T-helper 1 cell treated with Interleukin-12 subunit alpha and Interleukin-12 subunit beta and Interleukin-4 antibody, amounts not matched to agents 30 μg/mL and 1 μg/mL, for 36 hours (primary cell): ENCODE measurements around the gene DENND4A.

Experiments used
- H3K27ac Mint-ChIP-seq: one replicate; pipeline ENCODE4 v1.8.0; 2021; ENCODE audit warnings: mild to moderate bottlenecking, mixed read lengths
- H3K27me3 Mint-ChIP-seq: one replicate; pipeline ENCODE4 v1.8.0; 2021; ENCODE audit warnings: low read depth, mixed read lengths
- H3K36me3 Mint-ChIP-seq: one replicate; pipeline ENCODE4 v1.8.0; 2021; ENCODE audit warnings: low read depth, mixed read lengths
- H3K4me1 Mint-ChIP-seq: one replicate; pipeline ENCODE4 v1.8.0; 2021; ENCODE audit warnings: low read depth, mixed read lengths
- H3K4me3 Mint-ChIP-seq: one replicate; pipeline ENCODE4 v1.8.0; 2021; ENCODE audit warnings: mild to moderate bottlenecking, moderate library complexity, mixed read lengths
- H3K9me3 Mint-ChIP-seq: one replicate; pipeline ENCODE4 v1.8.0; 2021; ENCODE audit warnings: mixed read lengths

DENND4A gene

DNA sequence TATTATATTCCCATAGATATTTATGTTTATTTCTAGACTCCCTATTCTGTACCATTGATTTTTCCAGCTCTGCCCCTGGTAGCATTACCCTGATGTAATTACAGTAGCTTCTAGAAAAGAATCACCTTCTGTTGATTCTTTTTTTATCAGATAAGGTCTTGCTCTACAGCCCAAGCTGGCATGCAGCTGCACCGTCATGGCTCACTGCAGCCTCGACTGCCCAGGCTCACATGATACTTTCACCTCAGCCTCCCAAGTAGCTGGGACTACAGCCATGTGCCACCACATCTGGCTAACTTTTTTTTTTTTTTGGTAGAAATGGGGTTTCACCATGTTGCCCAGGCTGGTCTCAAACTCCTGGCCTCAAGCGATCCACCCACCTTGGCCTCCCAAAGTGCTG is 128.6 kb downstream of the DENND4A start:
- peaks cover 36% of the 10 kb centered on the region for H3K36me3 Mint-ChIP-seq
- H3K27me3 Mint-ChIP-seq = no peaks in the 10 kb centered on the region
- H3K4me3 Mint-ChIP-seq = no peak overlapping the region
- H3K4me1 Mint-ChIP-seq = peaks cover 2% of the 10 kb centered on the region
- no peaks in the 10 kb centered on the region for H3K9me3 Mint-ChIP-seq
- H3K27ac Mint-ChIP-seq = no peak overlapping the region

DNA sequence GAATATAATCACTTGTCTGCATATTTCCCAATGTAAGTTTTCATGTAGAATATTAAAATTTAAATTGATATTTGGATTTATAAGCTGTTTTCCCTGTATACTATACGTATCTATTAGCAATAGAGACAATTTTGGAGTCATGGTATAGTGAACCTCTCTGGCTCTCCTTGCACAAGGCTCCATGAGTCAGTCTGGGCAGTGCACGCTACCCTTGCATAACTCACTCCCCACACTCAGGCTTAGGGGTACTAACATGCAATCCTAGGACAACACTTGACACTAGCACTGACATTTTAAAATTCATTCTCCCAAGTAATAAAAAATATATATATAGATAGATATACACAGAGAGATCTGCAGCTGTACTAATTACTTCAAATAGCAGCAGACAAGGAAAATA is 131.2 kb downstream of the DENND4A start:
- Mint-ChIP-seq H3K27me3 (no peaks in the 10 kb centered on the region), H3K4me3 (no peak overlapping the region), H3K27ac (no peak overlapping the region), H3K9me3 (no peaks in the 10 kb centered on the region), H3K36me3 (peaks cover 32% of the 10 kb centered on the region), H3K4me1 (no peaks in the 10 kb centered on the region)

GRCh38 chr15:65659502-65660052 is 132.5 kb downstream of the DENND4A start:
- H3K36me3 Mint-ChIP-seq = peaks cover 26% of the 10 kb centered on the region
- H3K27me3 Mint-ChIP-seq = no peaks in the 10 kb centered on the region
- no peak overlapping the region for H3K4me3 Mint-ChIP-seq

DNA sequence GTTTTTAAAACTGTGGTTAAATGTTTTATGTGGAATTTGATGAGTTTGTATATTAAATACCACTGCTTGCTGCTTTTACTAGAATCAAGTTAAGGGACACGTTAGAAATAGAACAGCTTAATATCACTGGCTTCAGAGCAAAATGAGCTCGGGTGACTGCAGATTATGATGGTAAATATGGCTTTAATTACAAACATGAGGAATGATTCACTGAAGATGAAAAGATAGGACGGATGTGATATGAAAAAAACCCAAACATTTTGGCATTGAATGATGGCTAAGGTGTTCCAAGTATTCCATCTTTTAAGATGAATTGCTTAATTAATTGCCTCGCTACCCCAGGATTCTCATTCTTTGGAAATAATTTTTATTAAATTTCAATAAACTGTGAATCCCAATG is 136.6 kb downstream of the DENND4A start:
- Mint-ChIP-seq H3K27me3 (no peaks in the 10 kb centered on the region), H3K4me3 (no peak overlapping the region), H3K27ac (no peak overlapping the region), H3K9me3 (no peaks in the 10 kb centered on the region), H3K36me3 (peaks cover 28% of the 10 kb centered on the region), H3K4me1 (peaks cover 1% of the 10 kb centered on the region)

More at GRCh38 chr15:65659502-65660052, 132.5 kb downstream of the DENND4A start:
- Mint-ChIP-seq H3K9me3 (no peaks in the 10 kb centered on the region), H3K4me1 (no peaks in the 10 kb centered on the region), H3K27ac (no peak overlapping the region)

- Mint-ChIP-seq H3K27ac (no peak overlapping the region), H3K27me3 (no peaks in the 10 kb centered on the region), H3K4me1 (peaks cover 5% of the 10 kb centered on the region), H3K9me3 (no peaks in the 10 kb centered on the region), H3K4me3 (no peak overlapping the region), H3K36me3 (peaks cover 29% of the 10 kb centered on the region)
These were observed 137.1 kb downstream of the DENND4A start for GRCh38 chr15:65655026-65655425.

DNA sequence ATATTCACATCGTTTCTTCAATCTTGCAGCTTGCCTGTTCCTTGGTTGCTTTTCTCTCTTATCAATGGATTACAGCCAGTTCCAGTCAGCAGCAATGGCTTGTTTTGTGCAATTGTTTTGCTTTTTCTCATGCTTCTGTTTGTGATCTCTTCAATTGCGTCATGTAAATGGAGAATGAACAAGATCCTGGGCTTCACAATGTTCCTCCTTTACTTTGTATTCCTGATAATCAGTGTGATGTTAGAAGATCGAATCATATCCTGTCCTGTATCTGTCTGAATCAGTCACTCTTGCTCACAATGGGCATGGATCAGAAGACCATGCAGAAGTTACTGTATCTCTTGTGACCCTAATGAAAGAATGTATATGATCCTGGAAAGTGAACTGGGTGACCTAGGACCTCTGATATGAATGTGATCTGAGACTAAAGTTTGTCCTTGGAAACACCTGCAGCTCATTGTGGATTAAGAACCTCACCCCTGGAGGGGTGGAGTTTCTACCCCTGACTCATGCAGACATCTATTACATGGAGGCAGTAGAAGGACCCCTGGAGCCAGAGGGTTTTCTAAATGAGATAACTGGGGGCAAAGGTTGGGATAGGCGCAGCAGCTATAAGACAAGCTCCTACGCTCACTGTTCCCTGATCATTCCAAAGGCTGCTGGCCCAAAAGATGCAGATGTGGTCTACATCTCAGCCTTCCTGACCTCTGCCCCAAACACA is 138.1 kb downstream of the DENND4A start:
- H3K4me3 Mint-ChIP-seq = no peak overlapping the region
- H3K27ac Mint-ChIP-seq = no peak overlapping the region
- peaks cover 5% of the 10 kb centered on the region for H3K4me1 Mint-ChIP-seq
- H3K9me3 Mint-ChIP-seq = no peaks in the 10 kb centered on the region
- no peaks in the 10 kb centered on the region for H3K27me3 Mint-ChIP-seq
- peaks cover 25% of the 10 kb centered on the region for H3K36me3 Mint-ChIP-seq

- H3K9me3 Mint-ChIP-seq = no peaks in the 10 kb centered on the region
- peaks cover 5% of the 10 kb centered on the region for H3K4me1 Mint-ChIP-seq
- no peak overlapping the region for H3K27ac Mint-ChIP-seq
- H3K36me3 Mint-ChIP-seq = peaks cover 24% of the 10 kb centered on the region
- H3K4me3 Mint-ChIP-seq = no peak overlapping the region
- H3K27me3 Mint-ChIP-seq = no peaks in the 10 kb centered on the region
These were observed 138.8 kb downstream of the DENND4A start for GRCh38 chr15:65653341-65653740.

DNA sequence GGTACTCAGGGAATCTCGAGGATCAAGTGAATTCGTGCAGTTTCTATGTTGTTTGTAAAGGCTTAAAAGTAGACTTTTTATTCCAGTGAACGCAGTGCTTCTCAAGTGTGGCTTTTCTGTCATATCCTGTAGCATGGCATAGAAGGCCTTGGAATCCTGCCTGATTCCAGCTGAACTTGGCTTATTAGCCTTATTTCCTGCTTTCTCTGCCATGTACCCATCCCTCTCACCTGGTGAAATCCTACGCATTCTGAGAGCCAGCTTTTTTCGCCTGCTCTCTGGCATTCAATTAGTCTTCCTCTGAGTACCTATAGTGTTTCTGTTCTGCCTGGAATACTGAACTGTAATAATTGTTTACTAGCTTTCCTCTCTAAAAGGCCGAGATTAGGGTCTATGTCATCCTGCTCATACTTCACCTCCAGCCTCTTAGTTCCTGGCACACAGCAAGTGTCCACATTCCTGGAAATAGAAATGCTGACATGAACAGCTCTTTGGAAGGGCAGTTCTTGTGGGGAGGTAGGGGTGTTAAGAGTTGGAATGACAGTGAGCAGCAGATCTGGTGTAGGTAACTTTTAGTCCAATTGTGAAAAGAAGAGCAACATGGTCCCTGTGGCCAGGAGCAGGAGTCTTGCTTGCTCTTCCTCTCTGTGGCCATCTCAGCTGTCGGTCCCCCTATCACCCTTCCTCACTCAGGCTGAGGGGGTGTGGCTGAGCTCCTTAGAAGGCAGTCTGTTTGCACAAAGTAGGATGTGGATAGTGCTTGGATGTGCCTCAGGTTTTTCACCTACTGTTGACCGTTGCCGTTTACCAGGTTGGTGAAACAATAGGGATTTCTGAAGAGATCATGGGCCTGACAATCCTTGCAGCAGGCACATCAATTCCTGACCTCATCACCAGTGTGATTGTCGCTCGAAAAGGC is 140.0 kb downstream of the DENND4A start:
- no peak overlapping the region for H3K27ac Mint-ChIP-seq
- no peaks in the 10 kb centered on the region for H3K27me3 Mint-ChIP-seq
- H3K4me1 Mint-ChIP-seq = peaks cover 5% of the 10 kb centered on the region
- H3K4me3 Mint-ChIP-seq = no peak overlapping the region
- H3K9me3 Mint-ChIP-seq = no peaks in the 10 kb centered on the region
- peaks cover 27% of the 10 kb centered on the region for H3K36me3 Mint-ChIP-seq

- Mint-ChIP-seq H3K36me3 (peaks cover 27% of the 10 kb centered on the region), H3K9me3 (no peaks in the 10 kb centered on the region), H3K27me3 (no peaks in the 10 kb centered on the region), H3K4me3 (no peak overlapping the region), H3K4me1 (peaks cover 5% of the 10 kb centered on the region), H3K27ac (no peak overlapping the region)
These were observed 141.1 kb downstream of the DENND4A start for GRCh38 chr15:65651042-65651322.

- peaks cover 27% of the 10 kb centered on the region for H3K36me3 Mint-ChIP-seq
- H3K27ac Mint-ChIP-seq = no peak overlapping the region
- H3K27me3 Mint-ChIP-seq = no peaks in the 10 kb centered on the region
- H3K4me3 Mint-ChIP-seq = no peak overlapping the region
- H3K4me1 Mint-ChIP-seq = peaks cover 5% of the 10 kb centered on the region
- H3K9me3 Mint-ChIP-seq = no peaks in the 10 kb centered on the region
These were observed 141.6 kb downstream of the DENND4A start for GRCh38 chr15:65650312-65651041.

DNA sequence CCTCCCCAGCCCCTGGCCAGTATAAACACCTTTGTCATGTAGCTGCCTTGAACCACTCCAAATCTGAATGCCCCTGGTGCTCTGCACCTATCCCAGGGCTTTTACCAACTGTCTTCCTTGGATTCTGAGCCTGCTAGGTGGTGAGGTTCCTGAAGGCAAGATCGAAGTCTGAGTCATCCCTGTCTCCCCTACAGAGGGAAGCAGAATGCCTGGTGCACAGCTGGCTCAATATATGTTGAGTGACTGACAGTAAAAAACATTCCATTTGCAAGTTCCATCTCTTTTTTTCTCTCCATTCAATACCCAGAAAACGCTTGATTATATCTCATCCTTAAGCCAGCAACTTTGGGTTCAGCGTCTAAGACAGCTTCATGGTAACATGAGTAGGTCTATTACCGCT is 145.6 kb downstream of the DENND4A start:
- no peak overlapping the region for H3K4me3 Mint-ChIP-seq
- H3K36me3 Mint-ChIP-seq = peaks cover 9% of the 10 kb centered on the region
- H3K27ac Mint-ChIP-seq = no peak overlapping the region
- peaks cover 5% of the 10 kb centered on the region for H3K4me1 Mint-ChIP-seq
- H3K27me3 Mint-ChIP-seq = no peaks in the 10 kb centered on the region
- no peaks in the 10 kb centered on the region for H3K9me3 Mint-ChIP-seq

DNA sequence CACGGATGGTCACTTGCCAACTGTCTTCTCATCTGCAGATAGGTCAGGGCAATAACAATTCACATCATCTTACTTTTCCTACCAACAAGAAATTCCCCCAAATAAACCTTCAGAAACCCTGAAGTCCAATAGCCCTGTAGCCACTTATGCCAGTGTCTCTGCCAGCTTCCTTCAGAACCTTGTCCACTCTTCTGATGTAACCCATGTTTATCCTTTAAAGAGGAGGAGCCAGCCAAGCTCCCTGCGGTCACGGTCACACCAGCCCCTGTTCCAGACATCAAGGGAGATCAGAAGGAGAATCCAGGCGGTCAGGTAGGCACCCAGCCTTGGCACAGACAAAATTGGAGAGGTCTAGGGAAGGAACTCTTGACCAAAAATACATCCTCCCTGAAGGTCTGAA is 146.7 kb downstream of the DENND4A start:
- peaks cover 7% of the 10 kb centered on the region for H3K36me3 Mint-ChIP-seq
- H3K4me3 Mint-ChIP-seq = no peak overlapping the region
- H3K27me3 Mint-ChIP-seq = no peaks in the 10 kb centered on the region

DNA sequence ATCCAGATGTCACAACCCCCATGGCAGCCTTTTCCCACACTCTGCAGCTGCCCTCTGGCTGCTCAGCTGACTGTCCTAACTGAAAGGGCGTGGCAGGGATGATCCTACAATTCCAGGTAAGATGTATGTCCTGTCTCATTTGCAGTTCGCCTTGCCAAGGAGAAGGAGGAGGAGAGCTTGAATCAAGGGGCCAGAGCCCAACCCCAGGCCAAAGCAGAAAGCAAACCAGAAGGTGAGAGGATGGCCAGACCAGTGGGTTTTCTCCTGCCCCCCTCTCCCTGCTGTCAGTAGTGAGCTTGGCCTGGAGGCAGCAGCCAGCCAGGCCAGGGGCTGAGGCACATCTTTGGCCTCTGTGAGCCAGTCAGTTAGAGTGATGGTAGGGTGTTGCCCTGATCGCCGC is 147.8 kb downstream of the DENND4A start:
- Mint-ChIP-seq H3K4me1 (no peaks in the 10 kb centered on the region), H3K27ac (no peak overlapping the region), H3K27me3 (no peaks in the 10 kb centered on the region), H3K36me3 (peaks cover 4% of the 10 kb centered on the region), H3K4me3 (no peak overlapping the region), H3K9me3 (no peaks in the 10 kb centered on the region)

More for the DNA sequence above, 146.7 kb downstream of the DENND4A start:
- no peak overlapping the region for H3K27ac Mint-ChIP-seq
- peaks cover 3% of the 10 kb centered on the region for H3K4me1 Mint-ChIP-seq
- no peaks in the 10 kb centered on the region for H3K9me3 Mint-ChIP-seq

- Mint-ChIP-seq H3K4me1 (peaks cover 9% of the 10 kb centered on the region), H3K9me3 (no peaks in the 10 kb centered on the region), H3K36me3 (peaks cover 4% of the 10 kb centered on the region), H3K4me3 (no peak overlapping the region), H3K27ac (no peak overlapping the region), H3K27me3 (no peaks in the 10 kb centered on the region)
These were observed 149.5 kb downstream of the DENND4A start for GRCh38 chr15:65642594-65642993.
